Stimulated activated CD8-positive, alpha-beta memory T cell treated with anti-CD3 and anti-CD28 coated beads, Interleukin-7, amount 100 ng/mL, for 1 hour (primary cell): ENCODE results near the gene MPPE1.

Experiments
- DNase-seq, 2 donors: peaks; one replicate each; pipeline ENCODE4 v3.0.0-alpha.2; 2020; ENCODE audit warnings: low read depth in 2 of 2

MPPE1 gene

DNA sequence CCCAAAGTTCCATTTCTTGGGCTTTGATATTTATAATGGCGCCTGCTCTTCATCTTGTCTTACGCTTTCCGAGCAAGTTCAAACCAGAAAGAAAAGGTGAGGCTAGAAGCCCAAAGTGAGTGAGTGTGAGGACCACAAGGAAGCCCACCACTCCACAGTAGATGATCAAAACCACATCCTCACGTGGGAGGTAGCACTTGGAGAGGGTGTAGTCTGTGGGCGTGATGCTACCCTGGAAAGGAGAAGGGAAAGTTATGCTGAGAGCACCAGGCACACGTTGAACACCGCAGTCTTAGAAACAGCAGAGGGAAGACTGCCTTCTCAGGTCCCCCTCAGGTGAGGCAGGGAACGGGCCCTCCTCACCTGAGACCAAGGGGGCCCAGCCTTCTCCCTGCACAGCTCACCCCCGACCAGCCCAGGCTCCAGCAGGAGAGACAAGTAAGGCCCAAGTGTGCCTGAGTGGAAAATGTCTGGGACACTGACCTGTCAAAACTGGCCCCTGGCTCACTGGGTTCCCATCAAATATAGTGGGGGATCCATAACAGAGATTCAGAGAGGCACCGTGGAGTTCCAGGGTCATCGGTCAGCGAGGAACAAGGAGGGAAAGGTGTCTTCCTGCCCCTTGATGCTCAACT is 23.6 kb downstream of the MPPE1 start:
- DNase-seq = no peak

DNA sequence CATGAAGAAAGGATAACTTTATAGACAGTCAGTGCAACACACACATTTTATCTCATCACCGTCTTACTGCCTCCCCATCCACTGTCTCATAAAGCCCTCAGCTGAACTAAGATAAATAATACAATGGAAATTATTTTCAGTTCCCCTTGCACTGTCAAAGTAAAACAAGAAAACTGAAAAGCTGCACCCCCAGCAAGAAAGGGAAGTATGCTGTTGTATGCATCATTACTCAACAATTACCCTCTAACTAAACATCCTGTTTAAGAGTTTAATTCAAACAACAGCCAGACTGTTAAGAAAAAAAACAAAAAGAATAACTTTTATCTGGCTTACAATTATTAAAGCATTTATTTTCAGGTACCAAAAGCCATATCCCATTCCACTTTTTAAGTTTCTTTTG is 25.0 kb downstream of the MPPE1 start:
- no peak for DNase-seq

DNA sequence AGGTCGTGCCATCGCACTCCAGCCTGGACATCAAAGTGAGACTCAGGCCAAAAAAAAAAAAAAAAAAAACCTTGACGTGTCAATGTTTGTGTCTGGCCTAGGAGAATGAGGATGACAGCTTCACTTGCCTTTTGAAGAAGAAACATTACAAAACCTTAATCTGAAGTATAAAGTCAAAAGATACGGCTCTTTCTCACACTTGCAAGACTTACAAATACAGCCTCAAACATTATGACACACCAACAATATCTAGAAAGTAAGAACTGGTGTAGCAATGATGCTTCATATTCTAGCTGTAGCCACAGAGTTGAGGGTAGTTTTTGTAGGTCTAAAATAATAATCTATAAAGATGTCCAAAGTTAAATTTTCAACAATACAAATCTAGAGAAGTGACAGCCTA is 25.5 kb downstream of the MPPE1 start:
- no peak for DNase-seq

DNA sequence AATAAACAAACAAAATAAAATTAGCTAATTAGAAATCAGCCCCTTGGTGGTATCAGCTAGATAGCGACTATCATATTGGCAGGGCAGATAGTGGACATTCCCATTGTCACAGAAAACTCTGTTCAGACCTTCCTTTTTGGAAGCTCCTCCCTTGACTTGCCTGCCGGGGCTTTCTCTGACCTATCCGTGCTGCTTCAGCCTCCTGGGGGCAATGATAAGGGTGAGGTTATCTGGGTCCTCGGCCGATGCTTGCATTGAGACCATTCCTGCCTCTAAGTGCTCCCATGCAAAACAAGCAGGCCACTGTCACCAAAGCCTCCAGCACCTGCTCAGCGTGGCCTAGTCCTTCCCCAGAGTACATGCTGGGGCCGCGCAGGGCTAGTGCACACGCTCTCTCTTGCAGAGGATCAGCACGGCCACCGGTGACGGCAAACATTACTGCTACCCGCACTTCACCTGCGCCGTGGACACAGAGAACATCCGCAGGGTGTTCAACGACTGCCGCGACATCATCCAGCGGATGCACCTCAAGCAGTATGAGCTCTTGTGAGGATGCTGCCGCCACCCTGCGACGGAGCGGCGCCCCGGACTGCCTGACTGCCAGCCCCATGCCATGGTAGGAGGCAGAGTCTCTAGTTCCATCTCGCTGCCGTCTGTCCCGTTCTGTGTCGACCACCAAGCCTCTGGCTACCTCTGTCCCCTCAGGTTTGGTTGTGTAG is 27.4 kb downstream of the MPPE1 start:
- no peak for DNase-seq

DNA sequence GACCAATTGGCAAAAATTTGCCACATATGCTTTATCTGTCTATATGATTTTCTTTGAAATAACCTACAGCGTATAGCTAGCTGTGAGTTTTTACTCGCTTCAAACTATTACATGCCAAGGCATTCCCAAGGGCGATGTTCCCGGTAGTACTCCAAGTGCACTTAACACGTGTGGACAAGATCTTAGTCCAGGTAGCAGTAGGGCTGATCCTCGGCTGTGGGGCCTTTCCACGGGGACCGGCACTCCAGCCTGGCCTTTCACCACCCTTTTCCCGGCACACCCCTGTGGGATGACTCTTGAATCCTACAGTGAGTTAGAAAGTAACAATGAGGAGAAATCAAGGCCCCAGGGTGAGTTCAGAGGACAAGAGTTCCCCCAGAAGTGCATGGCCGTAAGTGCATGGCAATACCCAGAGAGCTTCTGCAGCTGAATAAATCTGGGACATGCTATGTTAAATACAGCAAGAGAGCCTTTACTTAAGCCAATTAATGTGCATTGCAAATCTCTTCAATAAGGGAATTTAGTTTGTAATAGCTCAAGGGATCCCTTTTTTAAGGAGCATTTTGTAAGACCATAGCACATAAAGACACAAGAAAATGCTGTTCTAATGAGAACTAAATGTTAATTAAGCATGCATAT is 30.5 kb downstream of the MPPE1 start:
- no peak for DNase-seq

DNA sequence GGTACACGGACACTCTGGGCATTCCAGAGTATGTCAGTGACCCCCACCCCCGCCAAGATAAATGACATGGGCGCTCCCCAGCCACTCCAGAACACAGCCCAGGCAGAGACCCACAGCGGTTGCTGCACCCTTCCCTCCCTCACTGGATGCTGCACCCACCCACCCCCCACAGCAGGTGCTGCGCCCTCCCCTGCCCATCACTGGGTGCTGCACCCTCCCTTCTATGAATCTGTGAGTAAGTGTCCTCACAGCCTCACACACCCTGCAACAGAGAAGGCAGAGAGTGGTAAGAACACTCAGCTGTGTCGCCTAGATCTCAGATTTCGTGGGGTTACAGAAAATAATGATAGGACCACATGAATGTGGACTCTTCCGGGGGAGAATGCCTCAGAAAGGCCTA is 33.4 kb downstream of the MPPE1 start:
- DNase-seq = no peak

DNA sequence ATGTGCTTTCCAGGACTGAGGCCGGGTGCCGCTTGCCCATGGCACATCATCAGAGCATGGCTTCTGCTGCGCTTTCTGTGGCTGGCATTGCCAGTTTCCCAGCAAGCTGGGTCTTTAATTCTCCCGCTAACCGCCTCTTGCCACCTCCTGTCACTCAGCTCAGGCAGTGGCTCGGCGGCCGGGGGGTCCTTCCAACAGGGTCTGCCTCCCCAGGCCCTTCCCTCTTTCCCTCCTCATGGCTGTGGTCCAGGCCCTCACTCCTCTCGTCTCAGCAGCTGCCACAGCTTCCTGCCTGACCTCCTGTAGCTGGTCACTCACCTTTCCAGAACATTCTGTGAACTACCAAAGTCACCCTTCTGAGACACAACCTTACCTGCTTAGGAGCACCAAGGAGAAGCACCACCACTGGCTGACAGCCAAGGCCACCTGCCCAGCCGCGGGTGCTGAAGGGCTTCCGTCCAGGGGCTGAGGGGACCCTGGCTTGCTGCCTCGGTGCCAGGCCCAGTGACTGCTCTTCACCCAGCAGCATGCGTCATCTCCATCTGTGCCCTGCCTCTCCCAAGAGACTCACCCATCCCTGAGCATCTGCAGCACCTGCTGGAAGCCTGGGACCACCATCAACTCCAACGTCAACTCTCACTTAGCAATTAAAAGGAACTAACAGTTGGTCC is 34.3 kb downstream of the MPPE1 start:
- DNase-seq = no peak

DNA sequence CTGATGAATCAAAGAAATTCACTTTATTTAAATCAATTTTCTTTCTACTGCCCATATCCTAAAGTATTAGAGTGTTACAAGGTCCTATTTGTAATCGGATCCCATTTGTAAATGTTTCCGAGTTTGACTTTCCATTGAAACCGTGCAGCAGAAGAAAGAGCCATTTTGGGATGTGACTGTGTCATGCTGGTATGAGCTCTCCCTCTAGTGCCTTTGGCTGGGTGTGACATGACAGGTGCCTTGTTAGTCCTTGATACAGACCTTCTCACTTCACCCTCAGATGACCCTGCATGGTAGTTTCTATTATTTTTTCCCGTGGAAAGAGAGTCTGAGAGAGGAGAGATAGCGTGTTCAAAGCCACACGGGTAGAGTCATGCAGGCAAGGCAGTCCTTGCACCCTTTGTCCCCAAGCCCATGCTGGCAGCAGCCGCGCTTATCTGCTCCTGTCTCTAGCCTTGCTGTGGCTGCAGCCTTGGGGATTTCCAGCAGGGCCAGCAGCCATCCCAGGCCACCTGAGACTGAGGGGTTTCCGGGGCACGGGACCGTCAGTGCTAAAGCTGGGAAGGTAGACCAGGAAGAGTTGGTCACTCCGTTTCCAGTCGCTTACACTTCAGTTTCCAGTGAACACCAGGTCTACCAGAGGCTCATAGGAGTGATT is 35.5 kb downstream of the MPPE1 start:
- no peak for DNase-seq

DNA sequence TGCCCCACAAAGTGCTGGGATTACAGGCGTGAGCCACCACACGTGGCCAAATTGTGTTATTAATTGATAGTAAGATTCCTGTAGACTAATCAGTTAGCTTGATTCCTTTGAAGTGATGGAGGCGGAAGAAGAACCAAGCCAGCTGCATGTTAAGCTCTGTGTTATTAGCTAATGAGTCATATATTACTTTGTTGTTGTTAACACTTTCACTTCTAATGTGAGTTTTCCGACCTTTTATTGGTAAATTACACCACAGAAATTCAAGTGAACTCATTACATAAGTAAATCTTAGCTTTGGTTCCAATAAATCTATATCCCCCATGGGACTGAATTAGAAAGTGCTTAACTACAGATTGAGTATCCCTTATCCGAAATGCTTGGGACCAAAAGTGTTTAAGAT is 36.6 kb downstream of the MPPE1 start:
- no peak for DNase-seq

DNA sequence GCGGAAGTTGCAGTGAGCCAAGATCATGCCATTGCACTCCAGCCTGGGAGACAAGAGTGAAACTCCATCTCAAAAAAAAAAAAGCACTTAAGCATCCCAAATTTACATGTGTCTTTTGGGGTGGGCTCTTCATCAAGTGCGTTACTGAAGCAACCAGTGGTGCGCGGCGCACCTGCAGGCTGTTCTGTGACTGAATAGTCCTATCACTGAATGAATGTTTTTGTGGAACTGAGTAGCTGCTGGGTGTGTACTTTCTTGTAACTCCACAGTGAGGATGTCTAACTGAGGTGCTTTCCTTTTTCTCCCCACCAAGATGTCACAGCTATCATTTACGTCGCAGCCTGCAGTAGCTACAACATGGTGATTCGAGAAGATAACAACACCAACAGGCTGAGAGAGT is 39.9 kb downstream of the MPPE1 start:
- DNase-seq = no peak

DNA sequence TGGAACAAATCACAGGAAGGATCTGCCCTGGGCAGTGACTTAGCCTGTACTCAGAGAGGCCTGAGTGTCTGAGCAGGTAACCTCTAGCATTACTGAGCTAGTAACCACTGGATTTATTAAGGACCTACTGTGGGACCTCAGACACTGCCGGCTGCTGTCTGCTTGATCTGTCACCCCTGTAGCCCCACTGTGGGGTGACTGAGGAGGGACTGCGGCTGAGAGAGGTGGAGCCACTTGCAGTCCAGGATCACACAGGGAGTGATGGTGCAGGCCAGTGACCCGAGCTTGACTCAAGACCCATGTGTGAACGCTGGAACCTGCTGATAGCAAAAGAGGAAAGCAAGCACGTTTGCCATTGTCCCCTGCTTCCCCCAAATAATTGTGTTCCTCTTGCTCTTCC is 41.4 kb downstream of the MPPE1 start:
- DNase-seq = no peak

DNA sequence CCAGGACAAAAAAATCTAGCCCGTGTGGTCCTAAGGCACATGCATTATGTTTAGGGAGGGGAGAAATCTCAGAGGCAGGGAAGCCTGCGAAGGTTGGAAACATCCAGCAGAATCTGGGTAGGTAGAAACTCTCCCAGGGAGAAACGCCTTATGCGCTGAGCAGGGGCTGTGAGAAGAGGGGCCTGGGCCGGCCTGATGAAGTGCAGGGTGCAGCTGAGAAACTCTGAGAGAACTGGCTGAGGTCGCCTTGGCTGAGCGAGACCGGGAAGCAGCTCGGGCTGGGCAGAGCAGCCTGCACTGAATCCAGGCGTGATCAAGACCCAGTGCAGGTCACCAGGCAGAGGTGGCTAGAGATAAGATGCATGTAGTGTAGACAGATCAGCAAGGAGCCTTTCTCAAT is 41.8 kb downstream of the MPPE1 start:
- DNase-seq = no peak

DNA sequence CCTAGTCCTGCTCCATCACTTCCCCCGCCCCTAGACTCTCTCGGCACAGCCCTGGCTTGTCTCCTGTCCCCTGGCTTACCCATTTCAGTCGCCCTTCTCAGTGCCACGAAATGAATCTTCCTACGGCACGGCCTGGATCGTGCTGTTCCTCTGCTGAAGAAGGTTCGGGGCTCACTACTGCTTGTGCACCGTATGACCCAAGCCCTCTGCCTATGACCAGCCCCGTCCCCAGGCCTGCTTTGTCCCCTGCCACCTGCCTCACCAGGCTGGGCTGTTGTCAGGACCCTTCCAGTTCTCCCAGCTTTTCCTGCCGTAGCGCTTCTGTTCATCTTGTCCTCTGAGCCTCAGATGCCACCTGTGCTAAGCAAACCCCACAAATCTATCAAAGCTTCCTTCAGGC is 43.0 kb downstream of the MPPE1 start:
- no peak for DNase-seq

DNA sequence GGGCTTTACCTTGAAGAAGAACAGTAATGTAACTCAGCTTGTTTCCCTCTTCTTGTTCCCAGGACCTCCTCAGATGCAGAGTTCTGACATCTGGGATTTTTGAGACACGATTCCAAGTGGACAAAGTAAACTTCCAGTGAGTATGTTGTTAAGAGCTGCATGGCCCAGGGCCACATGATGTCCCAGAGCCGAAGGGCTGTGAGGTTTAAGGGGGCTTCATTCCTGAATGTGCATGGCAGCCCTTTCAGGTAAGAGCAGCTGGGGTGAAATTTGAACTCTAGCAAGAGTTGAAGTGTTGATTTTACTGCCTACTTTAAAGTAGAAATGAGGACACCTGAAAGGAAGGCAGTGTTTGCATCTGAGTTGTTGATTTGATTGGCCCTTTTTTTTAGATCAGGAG is 43.6 kb downstream of the MPPE1 start:
- DNase-seq = no peak

DNA sequence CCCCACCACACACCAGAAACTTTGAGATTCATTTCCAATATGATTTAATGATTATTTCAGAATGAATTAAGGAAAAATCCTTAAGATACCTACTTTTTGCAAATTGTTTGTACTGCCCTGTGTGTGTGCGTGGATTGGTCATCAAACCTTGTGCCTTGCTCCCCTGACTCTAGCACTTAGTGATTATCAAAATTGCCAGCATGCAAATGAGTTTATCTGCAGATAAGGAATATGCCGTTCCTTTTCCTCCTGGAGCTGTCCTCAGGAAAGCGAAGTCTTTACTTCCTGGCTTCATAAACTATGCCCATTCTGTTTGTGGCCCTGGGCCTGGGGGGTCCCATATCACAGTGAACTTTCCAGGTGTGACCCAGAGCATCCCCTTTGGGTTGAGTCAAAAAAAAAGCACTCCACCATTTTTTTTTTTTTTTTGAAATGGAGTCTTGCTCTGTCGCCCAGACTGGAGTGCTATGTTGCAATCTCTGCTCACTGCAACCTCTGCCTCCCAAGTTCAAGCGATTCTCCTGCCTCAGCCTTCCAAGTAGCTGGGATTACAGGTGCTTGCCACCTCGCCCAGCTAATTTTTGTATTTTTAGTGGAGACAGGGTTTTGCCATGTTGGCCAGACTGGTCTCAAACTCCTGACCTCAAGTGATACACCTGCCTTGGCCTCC is 45.5 kb downstream of the MPPE1 start:
- DNase-seq = no peak

DNA sequence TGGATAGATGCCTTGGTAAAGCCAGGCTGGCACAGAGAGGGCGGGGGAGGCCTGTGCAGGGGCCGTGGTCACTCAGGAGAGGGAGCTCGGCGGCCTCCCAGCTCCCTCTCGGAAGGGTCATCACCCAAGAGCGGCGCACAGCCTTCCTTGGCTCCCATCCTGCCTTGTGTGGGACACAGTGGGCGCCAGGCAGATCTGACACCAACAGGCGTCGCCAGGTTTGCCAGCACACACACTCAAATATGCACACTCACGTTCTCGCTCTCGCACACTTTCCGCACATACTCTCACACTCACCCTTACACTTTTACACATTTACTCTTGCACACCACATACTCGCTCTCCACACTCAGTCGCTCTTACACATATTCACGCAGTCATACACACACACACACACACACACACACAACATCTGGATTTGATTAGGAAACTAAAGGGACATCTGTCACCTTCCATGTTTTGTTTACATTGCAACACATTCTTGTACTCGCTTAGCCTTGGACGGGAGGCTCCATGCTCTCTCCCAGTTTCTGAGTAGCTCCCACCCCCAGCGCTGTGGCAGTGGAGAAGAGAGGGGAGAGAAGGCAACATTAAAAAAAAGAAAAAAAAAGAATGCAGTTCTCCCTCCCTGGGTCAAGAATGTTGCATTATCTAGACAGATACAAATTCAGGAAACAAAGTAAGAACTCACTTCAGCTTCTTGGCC is 46.4 kb downstream of the MPPE1 start:
- no peak for DNase-seq

DNA sequence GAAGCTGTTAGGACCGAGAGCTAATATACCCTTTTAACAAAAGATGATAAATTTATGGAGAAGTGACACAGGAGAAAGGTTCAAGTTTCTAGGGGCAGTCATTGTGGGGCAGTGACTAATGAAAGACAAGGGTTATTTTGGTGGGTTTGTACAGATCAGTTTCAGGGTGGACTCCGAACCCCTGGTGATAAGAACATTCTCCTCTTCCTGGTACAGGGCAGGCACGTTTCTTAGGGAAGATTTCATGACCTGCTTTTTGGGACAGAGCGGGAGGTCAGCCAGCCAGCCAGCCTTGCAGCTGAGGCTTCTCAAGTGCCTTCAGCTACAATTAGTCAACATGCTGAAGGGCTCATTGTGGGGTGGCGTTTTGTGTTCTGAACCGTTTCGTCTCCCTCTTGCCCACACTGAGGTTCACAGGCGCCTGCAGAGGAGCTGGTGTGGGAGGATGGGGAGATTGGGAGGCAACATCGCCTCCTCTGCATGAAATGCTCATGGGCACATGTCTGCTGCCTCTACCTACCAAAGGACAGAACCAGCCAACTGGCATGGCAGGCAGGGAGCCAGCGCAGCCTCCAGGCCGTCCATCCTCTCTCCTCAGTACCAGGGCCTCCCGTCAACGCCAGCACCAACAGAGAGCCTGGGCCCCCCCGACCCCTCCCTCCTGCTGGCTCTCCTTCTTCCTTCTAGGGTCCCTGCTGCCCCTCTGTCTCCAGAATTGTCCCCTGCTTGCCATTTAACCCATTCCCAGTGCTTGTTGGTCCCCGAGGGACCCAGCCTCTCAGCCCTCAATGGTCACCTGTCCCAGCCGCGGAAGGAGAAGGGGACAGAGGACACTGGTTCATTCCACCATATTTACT is 47.3 kb downstream of the MPPE1 start:
- DNase-seq = no peak

DNA sequence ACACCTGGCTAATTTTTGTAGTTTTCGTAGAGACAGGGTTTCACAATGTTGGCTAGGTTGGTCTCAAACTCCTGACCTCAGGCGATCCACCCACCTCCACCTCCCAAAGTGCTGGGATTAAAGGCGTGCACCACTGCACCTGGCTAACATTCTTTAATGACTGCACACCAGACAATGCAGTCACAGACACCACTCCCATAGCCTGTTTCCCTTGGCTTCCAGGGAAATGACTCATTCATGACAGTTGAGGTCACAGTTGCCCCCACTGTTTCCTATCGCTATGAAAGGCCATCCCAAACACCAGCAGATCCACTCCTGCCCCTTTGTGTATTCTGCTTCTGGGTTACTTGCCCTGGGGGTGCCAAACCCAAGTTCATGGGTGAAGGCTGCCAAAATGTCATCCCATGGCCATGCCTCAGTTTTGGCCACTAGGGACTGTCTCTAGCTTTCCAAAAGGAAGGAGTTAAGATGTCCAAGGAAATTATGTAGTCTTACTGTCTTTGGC is 48.2 kb downstream of the MPPE1 start:
- DNase-seq = no peak

DNA sequence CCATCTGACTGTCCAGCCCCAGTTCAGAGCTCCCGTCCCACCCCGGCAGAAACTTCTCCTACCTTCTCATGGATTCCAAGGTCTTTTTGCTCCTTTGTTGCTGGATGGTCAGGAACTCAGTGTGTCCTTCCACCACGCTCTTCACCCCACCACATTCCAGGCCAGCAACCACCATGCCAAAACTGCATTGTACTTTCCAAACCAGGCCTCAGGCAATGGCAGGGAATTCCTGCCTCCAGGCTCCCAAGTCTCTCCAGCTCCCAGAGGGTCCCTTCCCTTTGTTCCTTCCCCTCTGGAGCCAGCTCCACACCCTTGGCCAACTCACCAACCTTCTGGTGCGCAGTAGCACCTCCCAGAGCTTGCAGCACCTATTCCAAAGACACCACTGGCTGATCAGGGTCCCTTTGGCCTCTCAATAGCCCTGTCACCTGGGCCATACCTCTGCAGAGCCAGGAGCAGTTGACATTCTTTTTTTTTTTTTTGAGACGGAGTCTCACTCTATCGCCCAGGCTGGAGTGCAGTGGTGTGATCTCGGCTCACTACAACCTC is 48.8 kb downstream of the MPPE1 start:
- DNase-seq = no peak
